Measurements from ENCODE around the gene HCRTR2. TPM values are rescaled to one million over a fixed set of nuclear protein-coding genes. Genes with fewer than 3 reads are reported as not detected.

The HCRTR2 gene
- total RNA-seq, 2 donors from 2014 or later: not detected

GRCh38 chr6:55184782-55185530 lies 10.6 kb downstream of the HCRTR2 start:
- Histone ChIP-seq H3K27me3 (replicated peaks; ENCODE audit: insufficient read depth) (no peaks in the 10 kb centered on the region), H3K4me3 (no peak overlapping the region), H3K27ac (no peak overlapping the region), H3K9me3 (no peaks in the 10 kb centered on the region), H3K36me3 (no peaks in the 10 kb centered on the region), H3K4me1 (replicated peaks) (no peaks in the 10 kb centered on the region)
- TF ChIP-seq POLR2AphosphoS5 (IDR thresholded peaks at IDR 0.05): no peak
- TF ChIP-seq, protein P1, sequence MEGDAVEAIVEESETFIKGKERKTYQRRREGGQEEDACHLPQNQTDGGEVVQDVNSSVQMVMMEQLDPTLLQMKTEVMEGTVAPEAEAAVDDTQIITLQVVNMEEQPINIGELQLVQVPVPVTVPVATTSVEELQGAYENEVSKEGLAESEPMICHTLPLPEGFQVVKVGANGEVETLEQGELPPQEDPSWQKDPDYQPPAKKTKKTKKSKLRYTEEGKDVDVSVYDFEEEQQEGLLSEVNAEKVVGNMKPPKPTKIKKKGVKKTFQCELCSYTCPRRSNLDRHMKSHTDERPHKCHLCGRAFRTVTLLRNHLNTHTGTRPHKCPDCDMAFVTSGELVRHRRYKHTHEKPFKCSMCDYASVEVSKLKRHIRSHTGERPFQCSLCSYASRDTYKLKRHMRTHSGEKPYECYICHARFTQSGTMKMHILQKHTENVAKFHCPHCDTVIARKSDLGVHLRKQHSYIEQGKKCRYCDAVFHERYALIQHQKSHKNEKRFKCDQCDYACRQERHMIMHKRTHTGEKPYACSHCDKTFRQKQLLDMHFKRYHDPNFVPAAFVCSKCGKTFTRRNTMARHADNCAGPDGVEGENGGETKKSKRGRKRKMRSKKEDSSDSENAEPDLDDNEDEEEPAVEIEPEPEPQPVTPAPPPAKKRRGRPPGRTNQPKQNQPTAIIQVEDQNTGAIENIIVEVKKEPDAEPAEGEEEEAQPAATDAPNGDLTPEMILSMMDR (IDR thresholded peaks at IDR 0.05): no peak
- WGBS: 81% methylated on average over 4 of the region's 4 CpGs
- no peak for DNase-seq (ENCODE audit: low spot score)
- intact Hi-C loops (cut with DNase I): no loop called here

DNA sequence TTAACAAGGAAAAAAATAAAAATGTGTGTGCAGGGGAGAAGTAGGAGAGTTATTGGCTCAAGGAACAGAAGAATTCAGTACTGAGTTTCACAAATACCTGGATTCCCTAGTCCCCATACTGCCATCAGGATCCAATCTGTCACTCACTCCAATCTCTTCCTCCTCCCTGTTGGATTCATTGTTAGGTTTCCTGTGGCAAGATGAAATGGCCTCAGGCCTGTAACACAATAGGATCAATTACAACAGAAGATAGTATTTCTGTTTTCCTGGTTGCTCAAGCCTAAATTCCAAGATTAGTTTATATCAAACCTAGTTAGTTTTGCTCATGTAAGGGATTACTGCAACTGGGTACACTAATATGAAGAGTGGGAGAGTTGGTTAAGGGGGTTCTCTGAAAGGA lies 24.4 kb downstream of the HCRTR2 start:
- no peaks in the 10 kb centered on the region for H3K4me1 ChIP-seq (replicated peaks)
- DNase-seq (ENCODE audit: low spot score): no peak
- TF ChIP-seq POLR2AphosphoS5 (IDR thresholded peaks at IDR 0.05) (no peak), POLR2A (IDR thresholded peaks at IDR 0.05) (no peak)
- TF ChIP-seq, protein P1 (IDR thresholded peaks at IDR 0.05): no peak
- no peaks in the 10 kb centered on the region for H3K36me3 ChIP-seq
- H3K27ac ChIP-seq: no peak overlapping the region
- H3K9me3 ChIP-seq: no peaks in the 10 kb centered on the region
- intact Hi-C loops (cut with DNase I): no loop called here
- no peaks in the 10 kb centered on the region for H3K27me3 ChIP-seq (replicated peaks; ENCODE audit: insufficient read depth)
- H3K4me3 ChIP-seq: no peak overlapping the region

DNA sequence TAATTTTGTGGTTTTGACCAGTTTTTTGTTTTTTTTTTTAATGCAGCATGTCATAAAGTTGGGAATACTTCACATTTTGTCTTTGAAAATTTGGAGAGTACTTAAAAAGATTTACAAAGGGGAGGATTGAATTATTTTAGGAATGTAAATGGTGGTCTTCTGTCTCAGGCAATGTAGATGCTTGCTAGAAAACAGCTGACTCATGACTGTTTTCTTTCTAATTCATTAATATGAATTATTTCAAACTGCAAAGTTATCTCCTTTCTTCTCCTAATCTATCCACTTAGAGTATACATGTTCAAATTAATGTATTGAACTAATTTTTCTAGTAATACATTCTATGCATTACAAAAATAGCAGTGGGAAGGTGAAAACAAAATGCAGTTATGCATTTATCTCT lies 24.9 kb downstream of the HCRTR2 start:
- intact Hi-C loops (cut with DNase I): no loop called here
- TF ChIP-seq POLR2AphosphoS5 (IDR thresholded peaks at IDR 0.05): no peak
- TF ChIP-seq, protein P1 (IDR thresholded peaks at IDR 0.05): no peak
- no peak for TF ChIP-seq POLR2A (IDR thresholded peaks at IDR 0.05)
- H3K4me3 ChIP-seq: no peak overlapping the region
- H3K27me3 ChIP-seq (replicated peaks; ENCODE audit: insufficient read depth): no peaks in the 10 kb centered on the region
- no peaks in the 10 kb centered on the region for H3K9me3 ChIP-seq
- H3K27ac ChIP-seq: no peak overlapping the region
- DNase-seq (ENCODE audit: low spot score): no peak
- no peaks in the 10 kb centered on the region for H3K36me3 ChIP-seq
- no peaks in the 10 kb centered on the region for H3K4me1 ChIP-seq (replicated peaks)

GRCh38 chr6:55208478-55209458 lies 34.5 kb downstream of the HCRTR2 start:
- DNase-seq (ENCODE audit: low spot score): no peak
- Histone ChIP-seq H3K4me3 (no peak overlapping the region), H3K36me3 (no peaks in the 10 kb centered on the region), H3K27ac (no peak overlapping the region), H3K9me3 (no peaks in the 10 kb centered on the region), H3K4me1 (replicated peaks) (no peaks in the 10 kb centered on the region), H3K27me3 (replicated peaks; ENCODE audit: insufficient read depth) (no peaks in the 10 kb centered on the region)
- intact Hi-C loops (cut with DNase I): no loop called here
- TF ChIP-seq, protein P1 (IDR thresholded peaks at IDR 0.05): no peak
- TF ChIP-seq POLR2AphosphoS5 (IDR thresholded peaks at IDR 0.05) (no peak), POLR2A (IDR thresholded peaks at IDR 0.05) (no peak)
- WGBS: 51% methylated on average over 3 of the region's 3 CpGs

Measured in prostate gland (tissue), 2 donors.